Transverse colon (tissue), 3 donors: ENCODE data around the gene TGFB2.

Experiments used
- CTCF ChIP-seq, 5 experiments: fragments of 200-600 bp in 3 of 5; fragments of 450-650 bp in 2 of 5; sonication (generic) in 3 of 5; IDR thresholded peaks; 1 replicate in 2 of 5; 2 replicates in 3 of 5; pipeline ENCODE4 v1.5.1; 2016 to 2017; ENCODE audit warnings: antibody characterized with exemption in 5 of 5, inconsistent platforms in 3 of 5, mild to moderate bottlenecking in 2 of 5, moderate library complexity in 1 of 5
- EP300 ChIP-seq: sonication (generic); formaldehyde crosslinking; IDR thresholded peaks from one replicate; pipeline ENCODE4 v1.6.1; 2017; ENCODE audit warnings: antibody characterized with exemption, low read depth
- POLR2A ChIP-seq: fragments of 450-650 bp; IDR thresholded peaks from one replicate; pipeline ENCODE4 v1.6.1; 2016; ENCODE audit warnings: antibody characterized with exemption, mild to moderate bottlenecking, moderate library complexity

GRCh38 chr1:218388591-218388990, 43.5 kb downstream of the TGFB2 start:
- no peak for TF ChIP-seq POLR2A
- TF ChIP-seq CTCF (IDR thresholded peaks at IDR 0.05): no peak
- no peak for TF ChIP-seq EP300
